A673 (cell line): ENCODE measurements around the gene CISD2. TPM values are rescaled to one million over a fixed set of nuclear protein-coding genes. Genes with fewer than 3 reads are reported as not detected.
A peak's percentile ranks its signal among the peaks of the same experiment; 100 is the strongest.

Source experiments
- BruUV-seq: library from RNA; stranded (reverse); fragments of 400-500 nt; replicated peaks from 2 replicates; lab custom pipeline; 2021; lab: Mats Ljungman, UMichigan
- CTCF ChIA-PET: fragments of 300-600 bp; sonication (Branson Sonifier 250); formaldehyde crosslinking; loops from one replicate; lab custom pipeline; 2022; ENCODE audit warnings: antibody characterized with exemption; lab: Charles Lee
- POLR2A ChIA-PET: fragments of 300-600 bp; sonication (Branson Sonifier 250); formaldehyde crosslinking; loops from one replicate; lab custom pipeline; 2022; ENCODE audit warnings: antibody characterized with exemption; ENCODE audit not compliant: low non-redundant PET; lab: Charles Lee
- DNase-seq: peaks from one replicate; pipeline ENCODE4 v3.0.0-alpha.2; 2015; ENCODE audit warnings: low spot score
- H3K27ac ChIP-seq: fragments of 200-600 bp; sonication (generic); 2 replicates; pipeline ENCODE4 v1.5.1; 2016; ENCODE audit warnings: mixed run types, low read depth, mild to moderate bottlenecking, mixed read lengths, antibody characterized with exemption, low read length; ENCODE audit not compliant: poor library complexity, severe bottlenecking
- H3K27me3 ChIP-seq: fragments of 200-600 bp; sonication (generic); replicated peaks from 2 replicates; pipeline ENCODE4 v1.6.1; 2017; ENCODE audit warnings: mixed run types, low read depth, mild to moderate bottlenecking, mixed read lengths, antibody characterized with exemption, low read length; ENCODE audit not compliant: insufficient read depth, poor library complexity
- H3K36me3 ChIP-seq: fragments of 200-600 bp; sonication (generic); 2 replicates; pipeline ENCODE4 v1.6.1; 2016; ENCODE audit warnings: mixed run types, mild to moderate bottlenecking, mixed read lengths, antibody characterized with exemption, low read length; ENCODE audit not compliant: insufficient read depth, poor library complexity, severe bottlenecking
- H3K4me1 ChIP-seq: fragments of 200-600 bp; sonication (generic); 2 replicates; pipeline ENCODE4 v1.6.1; 2017; ENCODE audit warnings: mixed run types, mild to moderate bottlenecking, mixed read lengths, antibody characterized with exemption, low read length; ENCODE audit not compliant: insufficient read depth, poor library complexity, severe bottlenecking
- H3K4me3 ChIP-seq: fragments of 200-600 bp; sonication (generic); 2 replicates; pipeline ENCODE4 v1.5.1; 2016; ENCODE audit warnings: low read depth, mixed run types, mild to moderate bottlenecking, mixed read lengths, low read length; ENCODE audit not compliant: poor library complexity, severe bottlenecking
- H3K9me3 ChIP-seq: fragments of 200-600 bp; sonication (generic); 2 replicates; pipeline ENCODE4 v1.6.1; 2016; ENCODE audit warnings: mixed run types, low read depth, mild to moderate bottlenecking, mixed read lengths, antibody characterized with exemption, low read length; ENCODE audit not compliant: poor library complexity, severe bottlenecking
- EZH2 ChIP-seq: fragments of 200-600 bp; sonication (generic); IDR thresholded peaks from 2 replicates; pipeline ENCODE4 v1.6.1; 2017; ENCODE audit warnings: borderline replicate concordance, low read depth, mild to moderate bottlenecking, mixed read lengths, antibody characterized with exemption, low read length; ENCODE audit not compliant: poor library complexity, severe bottlenecking
- intact Hi-C: fragments of 100-400 bp; cut with micrococcal nuclease; formaldehyde crosslinking; loops from one replicate; pipeline ENCODE4 v1.10.0; 2022; ENCODE audit not compliant: unreplicated experiment
- total RNA-seq: library from RNA; stranded (reverse); gene quantifications from 2 replicates; pipeline ENCODE4 v1.2.3, GENCODE V29; 2021
- TF ChIP-seq, protein P1 (sequence below): fragments of 300-800, 200-600 bp; sonication (generic); conservative IDR thresholded peaks from 2 replicates; pipeline ENCODE4 v1.5.1; 2017; ENCODE audit warnings: low read depth, mild to moderate bottlenecking, antibody characterized with exemption, low read length, moderate library complexity, mixed read lengths

CISD2 gene
- total RNA-seq, 1 experiment from 2014 or later, result 49.3 TPM

DNA sequence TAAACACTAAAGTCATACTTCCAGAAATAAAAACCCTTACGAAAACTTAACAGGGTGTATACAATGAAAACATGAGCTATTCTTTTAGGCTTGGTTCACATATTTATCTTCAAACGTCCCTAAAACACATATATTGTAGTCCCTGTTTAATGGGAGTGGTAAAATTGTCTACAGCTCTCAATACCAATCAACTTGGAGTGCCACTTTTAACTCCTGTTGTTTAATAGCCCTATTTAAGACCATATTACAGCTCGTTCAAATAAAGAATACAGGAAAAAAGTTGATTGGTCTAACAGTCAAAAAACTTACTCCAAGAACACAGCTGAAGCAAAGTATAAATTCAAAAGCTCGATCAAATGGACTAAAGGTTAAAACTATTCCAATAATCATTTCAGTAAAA is 45.3 kb upstream of the CISD2 start:
- Histone ChIP-seq H3K4me1 (peaks cover 57% of the 10 kb centered on the region), H3K27ac (no peak overlapping the region), H3K4me3 (peak overlapping the region; percentile 98), H3K36me3 (peaks cover 32% of the 10 kb centered on the region), H3K9me3 (no peaks in the 10 kb centered on the region), H3K27me3 (no peaks in the 10 kb centered on the region)
- no TSS peak for BruUV-seq
- no peak for TF ChIP-seq EZH2
- no peak for DNase-seq
- intact Hi-C loops, result no loop called here
- ChIA-PET CTCF (no interaction called here), POLR2A (no interaction called here)

GRCh38 chr4:102823897-102824296 is 44.9 kb upstream of the CISD2 start:
- Histone ChIP-seq H3K4me3 (peak overlapping the region; percentile 98), H3K36me3 (peaks cover 32% of the 10 kb centered on the region), H3K27ac (no peak overlapping the region), H3K4me1 (peaks cover 53% of the 10 kb centered on the region), H3K27me3 (no peaks in the 10 kb centered on the region), H3K9me3 (no peaks in the 10 kb centered on the region)
- intact Hi-C loops, result no loop called here
- ChIA-PET CTCF (no interaction called here), POLR2A (no interaction called here)
- no TSS peak for BruUV-seq
- no peak for TF ChIP-seq EZH2
- TF ChIP-seq, protein P1, sequence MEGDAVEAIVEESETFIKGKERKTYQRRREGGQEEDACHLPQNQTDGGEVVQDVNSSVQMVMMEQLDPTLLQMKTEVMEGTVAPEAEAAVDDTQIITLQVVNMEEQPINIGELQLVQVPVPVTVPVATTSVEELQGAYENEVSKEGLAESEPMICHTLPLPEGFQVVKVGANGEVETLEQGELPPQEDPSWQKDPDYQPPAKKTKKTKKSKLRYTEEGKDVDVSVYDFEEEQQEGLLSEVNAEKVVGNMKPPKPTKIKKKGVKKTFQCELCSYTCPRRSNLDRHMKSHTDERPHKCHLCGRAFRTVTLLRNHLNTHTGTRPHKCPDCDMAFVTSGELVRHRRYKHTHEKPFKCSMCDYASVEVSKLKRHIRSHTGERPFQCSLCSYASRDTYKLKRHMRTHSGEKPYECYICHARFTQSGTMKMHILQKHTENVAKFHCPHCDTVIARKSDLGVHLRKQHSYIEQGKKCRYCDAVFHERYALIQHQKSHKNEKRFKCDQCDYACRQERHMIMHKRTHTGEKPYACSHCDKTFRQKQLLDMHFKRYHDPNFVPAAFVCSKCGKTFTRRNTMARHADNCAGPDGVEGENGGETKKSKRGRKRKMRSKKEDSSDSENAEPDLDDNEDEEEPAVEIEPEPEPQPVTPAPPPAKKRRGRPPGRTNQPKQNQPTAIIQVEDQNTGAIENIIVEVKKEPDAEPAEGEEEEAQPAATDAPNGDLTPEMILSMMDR, result no peak
- no peak for DNase-seq

DNA sequence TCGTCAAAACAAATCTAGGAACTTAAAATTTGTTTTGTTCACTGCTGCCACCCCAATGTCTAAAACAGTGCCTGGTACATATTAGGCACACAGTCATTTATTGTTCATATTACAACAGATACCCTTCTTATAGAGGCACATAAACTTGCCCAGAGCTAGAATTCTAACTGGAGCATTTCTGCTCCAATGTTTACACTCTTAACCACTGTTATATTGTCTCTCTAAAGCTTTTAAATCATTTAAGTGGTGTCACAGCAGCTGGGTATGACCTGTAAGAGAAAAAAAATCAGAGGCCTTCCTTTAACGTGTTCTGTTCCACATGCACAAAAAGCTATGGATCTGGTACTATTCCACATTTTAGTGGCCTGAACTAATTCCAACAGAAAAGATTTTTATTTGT is 44.4 kb upstream of the CISD2 start:
- intact Hi-C loops, result no loop called here
- Histone ChIP-seq H3K4me3 (peak overlapping the region; percentile 98), H3K36me3 (peaks cover 32% of the 10 kb centered on the region), H3K9me3 (no peaks in the 10 kb centered on the region), H3K27ac (no peak overlapping the region), H3K4me1 (peaks cover 49% of the 10 kb centered on the region), H3K27me3 (no peaks in the 10 kb centered on the region)
- no peak for DNase-seq
- no TSS peak for BruUV-seq
- ChIA-PET CTCF (no interaction called here), POLR2A (no interaction called here)
- TF ChIP-seq, protein P1, result no peak
- TF ChIP-seq EZH2, result no peak

- TF ChIP-seq, protein P1, result no peak
- TF ChIP-seq EZH2, result no peak
- Histone ChIP-seq H3K27ac (peak overlapping the region; percentile 100), H3K9me3 (no peaks in the 10 kb centered on the region), H3K27me3 (no peaks in the 10 kb centered on the region), H3K36me3 (peaks cover 32% of the 10 kb centered on the region), H3K4me3 (peak overlapping the region; percentile 98), H3K4me1 (peaks cover 38% of the 10 kb centered on the region)
- ChIA-PET POLR2A (no interaction called here), CTCF (no interaction called here)
- intact Hi-C loops, result loop anchor here (5.0 kb wide), 2 partner anchors 203 to 393 kb away; no protein-coding TSS in a partner anchor
- peak; percentile 81 for DNase-seq
- BruUV-seq, result no TSS peak
These were observed 43.3 kb upstream of the CISD2 start for GRCh38 chr4:102825261-102826091.
